HG02623 (cell line): ENCODE results near the gene GUCY1A2.
"Not testable (repeated sequence)": the region's sequence is repeated elsewhere in the genome, so short reads cannot be mapped to it uniquely, and the experiment has no call there.

Source experiments
- ATAC-seq: cut with Tn5 transposase; IDR thresholded peaks from one replicate; pipeline ENCODE4 v1.9.1; 2021; ENCODE audit warnings: moderate library complexity; ENCODE audit not compliant: unreplicated experiment

The GUCY1A2 gene

GRCh38 chr11:106957030-106957482 lies 61.2 kb downstream of the GUCY1A2 start:
- no peak for ATAC-seq

GRCh38 chr11:106950067-106950491 lies 68.2 kb downstream of the GUCY1A2 start:
- ATAC-seq = no peak

GRCh38 chr11:106943089-106943488 lies 75.2 kb downstream of the GUCY1A2 start:
- ATAC-seq = no peak

- no peak for ATAC-seq
These were observed 79.1 kb downstream of the GUCY1A2 start for GRCh38 chr11:106939157-106939556.

GRCh38 chr11:106937111-106937510 lies 81.2 kb downstream of the GUCY1A2 start:
- no peak for ATAC-seq

GRCh38 chr11:106925245-106925644 lies 93.0 kb downstream of the GUCY1A2 start:
- ATAC-seq = no peak

- ATAC-seq = no peak
These were observed 97.3 kb downstream of the GUCY1A2 start for GRCh38 chr11:106920899-106921509.

- ATAC-seq = peak; percentile 72
These were observed 100.3 kb downstream of the GUCY1A2 start for GRCh38 chr11:106917973-106918372.

- ATAC-seq = no peak
These were observed 103.9 kb downstream of the GUCY1A2 start for GRCh38 chr11:106914409-106914808.

- ATAC-seq = no peak
These were observed 105.1 kb downstream of the GUCY1A2 start for GRCh38 chr11:106913141-106913540.

- ATAC-seq = no peak
These were observed 113.5 kb downstream of the GUCY1A2 start for GRCh38 chr11:106904826-106905225.

- no peak for ATAC-seq
These were observed 128.6 kb downstream of the GUCY1A2 start for GRCh38 chr11:106889718-106890117.

GRCh38 chr11:106888386-106888785 lies 129.9 kb downstream of the GUCY1A2 start:
- ATAC-seq = no peak

- not testable (repeated sequence) for ATAC-seq
These were observed 134.6 kb downstream of the GUCY1A2 start for GRCh38 chr11:106883693-106884092.

GRCh38 chr11:106879832-106880546 lies 138.3 kb downstream of the GUCY1A2 start:
- ATAC-seq = no peak

GRCh38 chr11:106879029-106879428 lies 139.2 kb downstream of the GUCY1A2 start:
- no peak for ATAC-seq

GRCh38 chr11:106875013-106875412 lies 143.3 kb downstream of the GUCY1A2 start:
- no peak for ATAC-seq

- ATAC-seq = no peak
These were observed 146.0 kb downstream of the GUCY1A2 start for GRCh38 chr11:106872246-106872645.

- no peak for ATAC-seq
These were observed 160.1 kb downstream of the GUCY1A2 start for GRCh38 chr11:106858200-106858599.

GRCh38 chr11:106856566-106856965 lies 161.7 kb downstream of the GUCY1A2 start:
- no peak for ATAC-seq

GRCh38 chr11:106854429-106854828 lies 163.8 kb downstream of the GUCY1A2 start:
- ATAC-seq = no peak

GRCh38 chr11:106853850-106854401 lies 164.3 kb downstream of the GUCY1A2 start:
- no peak for ATAC-seq
